OCI-LY1 (cell line): ENCODE measurements around the gene ADIG.

ENCODE experiments used
- EZH2 ChIP-seq: fragments of 200-600 bp; sonication (generic), shearing (Covaris generic); IDR thresholded peaks from 2 replicates; pipeline ENCODE4 v1.8.0; 2017; ENCODE audit warnings: borderline replicate concordance, mixed run types, mild to moderate bottlenecking, antibody characterized with exemption, low read length, moderate library complexity, mixed read lengths
- TF ChIP-seq, protein P1 (sequence below): fragments of 200-600 bp; sonication (generic), shearing (Covaris generic); IDR thresholded peaks from 2 replicates; pipeline ENCODE4 v1.5.1; 2017; ENCODE audit warnings: mild to moderate bottlenecking, antibody characterized with exemption, low read length, moderate library complexity, mixed read lengths

DNA sequence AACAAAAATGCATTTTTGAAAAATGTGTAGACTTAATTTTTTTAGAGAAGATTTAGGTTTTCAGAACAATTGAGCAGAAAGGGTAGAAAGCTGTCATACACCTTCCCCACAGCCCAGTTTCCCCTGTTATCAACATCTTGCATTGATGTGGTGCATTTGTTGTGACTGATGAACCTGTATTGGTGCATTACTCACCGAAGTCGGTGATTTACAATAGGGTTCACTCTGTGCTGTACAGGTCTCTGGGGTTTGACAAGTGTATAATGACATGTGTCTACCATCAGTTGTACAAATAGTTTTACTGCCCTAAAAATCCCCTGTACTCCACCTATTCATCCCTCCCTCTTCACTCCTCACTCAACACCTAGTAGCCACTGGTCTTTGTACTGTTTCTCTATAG lies 23.8 kb upstream of the ADIG start:
- no peak for TF ChIP-seq EZH2
- TF ChIP-seq, protein P1, sequence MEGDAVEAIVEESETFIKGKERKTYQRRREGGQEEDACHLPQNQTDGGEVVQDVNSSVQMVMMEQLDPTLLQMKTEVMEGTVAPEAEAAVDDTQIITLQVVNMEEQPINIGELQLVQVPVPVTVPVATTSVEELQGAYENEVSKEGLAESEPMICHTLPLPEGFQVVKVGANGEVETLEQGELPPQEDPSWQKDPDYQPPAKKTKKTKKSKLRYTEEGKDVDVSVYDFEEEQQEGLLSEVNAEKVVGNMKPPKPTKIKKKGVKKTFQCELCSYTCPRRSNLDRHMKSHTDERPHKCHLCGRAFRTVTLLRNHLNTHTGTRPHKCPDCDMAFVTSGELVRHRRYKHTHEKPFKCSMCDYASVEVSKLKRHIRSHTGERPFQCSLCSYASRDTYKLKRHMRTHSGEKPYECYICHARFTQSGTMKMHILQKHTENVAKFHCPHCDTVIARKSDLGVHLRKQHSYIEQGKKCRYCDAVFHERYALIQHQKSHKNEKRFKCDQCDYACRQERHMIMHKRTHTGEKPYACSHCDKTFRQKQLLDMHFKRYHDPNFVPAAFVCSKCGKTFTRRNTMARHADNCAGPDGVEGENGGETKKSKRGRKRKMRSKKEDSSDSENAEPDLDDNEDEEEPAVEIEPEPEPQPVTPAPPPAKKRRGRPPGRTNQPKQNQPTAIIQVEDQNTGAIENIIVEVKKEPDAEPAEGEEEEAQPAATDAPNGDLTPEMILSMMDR, result no peak
